ENCODE results near the gene SEC31A.

SEC31A gene

GRCh38 chr4:82810176-82810575, 80.8 kb downstream of the SEC31A start:
- Histone ChIP-seq H3K27me3 (replicated peaks; ENCODE audit: control insufficient read depth, insufficient read depth, low read length) (no peaks in the 10 kb centered on the region), H3K4me3 (replicated peaks; ENCODE audit: low read depth, low read length) (no peak overlapping the region), H3K36me3 (ENCODE audit: control insufficient read depth, insufficient read depth, low read length) (no peaks in the 10 kb centered on the region)
- no peak for TF ChIP-seq CTCF (IDR thresholded peaks at IDR 0.05; ENCODE audit: insufficient read depth, low read length, poor library complexity, severe bottlenecking)
- no peak for DNase-seq (ENCODE audit: extremely low read depth, insufficient read length)

GRCh38 chr4:82809619-82810018, 81.3 kb downstream of the SEC31A start:
- Histone ChIP-seq H3K36me3 (ENCODE audit: control insufficient read depth, insufficient read depth, low read length) (no peaks in the 10 kb centered on the region), H3K27me3 (replicated peaks; ENCODE audit: control insufficient read depth, insufficient read depth, low read length) (no peaks in the 10 kb centered on the region; the same call in 1 of the 2 replicates), H3K4me3 (replicated peaks; ENCODE audit: low read depth, low read length) (no peak overlapping the region)
- DNase-seq (ENCODE audit: extremely low read depth, insufficient read length), result no peak
- no peak for TF ChIP-seq CTCF (IDR thresholded peaks at IDR 0.05; ENCODE audit: insufficient read depth, low read length, poor library complexity, severe bottlenecking)

GRCh38 chr4:82803746-82804145, 87.2 kb downstream of the SEC31A start:
- no peak overlapping the region for H3K4me3 ChIP-seq (replicated peaks; ENCODE audit: low read depth, low read length)
- DNase-seq (ENCODE audit: extremely low read depth, insufficient read length), result no peak
- H3K27me3 ChIP-seq (replicated peaks; ENCODE audit: control insufficient read depth, insufficient read depth, low read length), result no peaks in the 10 kb centered on the region; the same call in 1 of the 2 replicates
- H3K36me3 ChIP-seq (ENCODE audit: control insufficient read depth, insufficient read depth, low read length), result no peaks in the 10 kb centered on the region
- TF ChIP-seq CTCF (IDR thresholded peaks at IDR 0.05; ENCODE audit: insufficient read depth, low read length, poor library complexity, severe bottlenecking), result no peak

- H3K27me3 ChIP-seq (replicated peaks; ENCODE audit: control insufficient read depth, insufficient read depth, low read length), result no peaks in the 10 kb centered on the region; the same call in 1 of the 2 replicates
- H3K4me3 ChIP-seq (replicated peaks; ENCODE audit: low read depth, low read length), result no peak overlapping the region
- DNase-seq (ENCODE audit: extremely low read depth, insufficient read length), result no peak
- no peak for TF ChIP-seq CTCF (IDR thresholded peaks at IDR 0.05; ENCODE audit: insufficient read depth, low read length, poor library complexity, severe bottlenecking)
- no peaks in the 10 kb centered on the region for H3K36me3 ChIP-seq (ENCODE audit: control insufficient read depth, insufficient read depth, low read length)
These were observed 88.0 kb downstream of the SEC31A start for GRCh38 chr4:82802911-82803310.

- peak; percentile 46 for TF ChIP-seq CTCF (IDR thresholded peaks at IDR 0.05; ENCODE audit: insufficient read depth, low read length, poor library complexity, severe bottlenecking)
- Histone ChIP-seq H3K4me3 (replicated peaks; ENCODE audit: low read depth, low read length) (no peak overlapping the region), H3K27me3 (replicated peaks; ENCODE audit: control insufficient read depth, insufficient read depth, low read length) (no peaks in the 10 kb centered on the region; the same call in 1 of the 2 replicates), H3K36me3 (ENCODE audit: control insufficient read depth, insufficient read depth, low read length) (no peaks in the 10 kb centered on the region)
- DNase-seq (ENCODE audit: extremely low read depth, insufficient read length), result no peak
These were observed 88.9 kb downstream of the SEC31A start for GRCh38 chr4:82801910-82802521.

Measured in GM06990 (cell line).